Spleen (tissue), 11 donors: Measurements from ENCODE around the gene PRIM2. TPM values are rescaled to one million over a fixed set of nuclear protein-coding genes. Genes with fewer than 3 reads are reported as not detected.
"Not testable (repeated sequence)": the region's sequence is repeated elsewhere in the genome, so short reads cannot be mapped to it uniquely, and the experiment has no call there.

Source experiments
- DNase-seq: peaks from one replicate; pipeline ENCODE4 v3.0.0-alpha.2; 2020
- H3K27ac ChIP-seq, 8 donors: fragments of 200-600 bp; sonication (generic) in 7 of 8; 1 replicate in 4 of 8; 2 replicates in 4 of 8; pipeline versions ENCODE4 v1.5.0 to v1.8.0; 2016 to 2021; ENCODE audit warnings: inconsistent platforms in 4 of 8, mild to moderate bottlenecking in 4 of 8, moderate library complexity in 1 of 8
- H3K27me3 ChIP-seq, 7 donors: fragments of 200-600 bp; sonication (generic) in 6 of 7; replicated peaks in 1 of 7; 1 replicate in 4 of 7; 2 replicates in 3 of 7; pipeline versions ENCODE4 v1.5.0 to v1.8.0; 2016 to 2021; ENCODE audit warnings: inconsistent platforms in 3 of 7, mild to moderate bottlenecking in 1 of 7
- H3K36me3 ChIP-seq, 6 donors: fragments of 200-600 bp; sonication (generic) in 5 of 6; 1 replicate in 4 of 6; 2 replicates in 2 of 6; pipeline versions ENCODE4 v1.5.0 to v1.8.0; 2016 to 2021; ENCODE audit warnings: inconsistent platforms in 2 of 6
- H3K4me1 ChIP-seq, 6 donors: fragments of 200-600 bp; sonication (generic) in 5 of 6; 1 replicate in 3 of 6; 2 replicates in 3 of 6; pipeline versions ENCODE4 v1.5.0 to v1.8.0; 2016 to 2021; ENCODE audit warnings: inconsistent platforms in 3 of 6
- H3K4me3 ChIP-seq, 8 donors: fragments of 200-600 bp; sonication (generic) in 7 of 8; 1 replicate in 4 of 8; 2 replicates in 4 of 8; pipeline versions ENCODE4 v1.5.0 to v1.8.0; 2016 to 2021; ENCODE audit warnings: inconsistent platforms in 4 of 8, mild to moderate bottlenecking in 4 of 8, moderate library complexity in 2 of 8
- H3K9me3 ChIP-seq, 8 donors: fragments of 200-600 bp; sonication (generic) in 7 of 8; 1 replicate in 4 of 8; 2 replicates in 4 of 8; pipeline versions ENCODE4 v1.5.0 to v1.8.0; 2016 to 2021; ENCODE audit warnings: inconsistent platforms in 4 of 8
- WGBS, 5 donors: extraction: QIAGEN DNeasy Blood & Tissue Kit in 3 of 5; methylation state at CpG; one replicate each; pipeline versions ENCODE4 v1.1.5 to v1.1.7; 2013 to 2018; 5-methylcytosine and 5-hydroxymethylcytosine counted together
- intact Hi-C: fragments of 100-400 bp; cut with DNase I; formaldehyde crosslinking; loops from one replicate; pipeline ENCODE4 v1.15.0; 2023; ENCODE audit warnings: low total_unique reads
- polyA plus RNA-seq, 3 donors: library from polyadenylated mRNA; stranded (reverse); fragments of 200-250 nt; gene quantifications; one replicate each; pipeline ENCODE4 v1.2.1, GENCODE V29; 2013
- total RNA-seq, 7 donors: library from RNA; depleted of rRNA in 3 of 7; stranded (reverse); fragments of >200 nt in 3 of 7; fragmentation: NEBNext Ultra II Directional in 4 of 7; extraction: Animal tissue kit (Norgen Biotek cat#: 25700) in 4 of 7; gene quantifications; one replicate each; pipeline versions ENCODE4 v1.1.0 to v1.2.1, GENCODE V29; 2016 to 2021
- TF ChIP-seq, protein P1 (sequence below), 11 experiments: fragments of 200-600 bp in 7 of 11; fragments of 450-650 bp in 4 of 11; sonication (generic) in 4 of 11; IDR thresholded peaks in 8 of 11; conservative IDR thresholded peaks in 3 of 11; 1 replicate in 7 of 11; 2 replicates in 4 of 11; pipeline versions ENCODE4 v1.4.0 to v1.8.0; 2016 to 2021; ENCODE audit warnings: antibody characterized with exemption in 11 of 11, inconsistent platforms in 4 of 11, mild to moderate bottlenecking in 1 of 11
- donor health status: healthy with polysubstance abuse.
- donor health status: DM: no; HTN: no; CAD: no; lungs with moderate emphysema.
- donor health status: DM: no; HTN: no; CAD: no.
- donor health status: Bipolar disorder and iron deficiency.
- donor health status: healthy.
- donor health status: DM: no; HTN: no; CAD: no.
- donor health status: DM: yes; HTN: yes; CAD: no.

The PRIM2 gene
- total and polyA plus RNA-seq, 10 donors = 6.0 to 20.2 (median 13.9) TPM

GRCh38 chr6:57469072-57469471 lies 151.6 kb downstream of the PRIM2 start:
- H3K4me3 ChIP-seq = no peak overlapping the region
- no peaks in the 10 kb centered on the region for H3K4me1 ChIP-seq
- peaks cover 0 to 8% (median 2%) of the 10 kb centered on the region in 8 donors for H3K9me3 ChIP-seq
- TF ChIP-seq, protein P1, sequence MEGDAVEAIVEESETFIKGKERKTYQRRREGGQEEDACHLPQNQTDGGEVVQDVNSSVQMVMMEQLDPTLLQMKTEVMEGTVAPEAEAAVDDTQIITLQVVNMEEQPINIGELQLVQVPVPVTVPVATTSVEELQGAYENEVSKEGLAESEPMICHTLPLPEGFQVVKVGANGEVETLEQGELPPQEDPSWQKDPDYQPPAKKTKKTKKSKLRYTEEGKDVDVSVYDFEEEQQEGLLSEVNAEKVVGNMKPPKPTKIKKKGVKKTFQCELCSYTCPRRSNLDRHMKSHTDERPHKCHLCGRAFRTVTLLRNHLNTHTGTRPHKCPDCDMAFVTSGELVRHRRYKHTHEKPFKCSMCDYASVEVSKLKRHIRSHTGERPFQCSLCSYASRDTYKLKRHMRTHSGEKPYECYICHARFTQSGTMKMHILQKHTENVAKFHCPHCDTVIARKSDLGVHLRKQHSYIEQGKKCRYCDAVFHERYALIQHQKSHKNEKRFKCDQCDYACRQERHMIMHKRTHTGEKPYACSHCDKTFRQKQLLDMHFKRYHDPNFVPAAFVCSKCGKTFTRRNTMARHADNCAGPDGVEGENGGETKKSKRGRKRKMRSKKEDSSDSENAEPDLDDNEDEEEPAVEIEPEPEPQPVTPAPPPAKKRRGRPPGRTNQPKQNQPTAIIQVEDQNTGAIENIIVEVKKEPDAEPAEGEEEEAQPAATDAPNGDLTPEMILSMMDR (IDR thresholded peaks at IDR 0.05 in 8 of 11, conservative IDR thresholded peaks at IDR 0.05 in 3 of 11) = no peak
- no peaks in the 10 kb centered on the region for H3K36me3 ChIP-seq
- H3K27ac ChIP-seq = no peak overlapping the region
- DNase-seq = no peak
- 78 to 88% (median 84%) methylated on average over 3 of the region's 3 CpGs for WGBS, 5 donors
- intact Hi-C loops = no loop called here
- H3K27me3 ChIP-seq = no peaks in the 10 kb centered on the region

DNA sequence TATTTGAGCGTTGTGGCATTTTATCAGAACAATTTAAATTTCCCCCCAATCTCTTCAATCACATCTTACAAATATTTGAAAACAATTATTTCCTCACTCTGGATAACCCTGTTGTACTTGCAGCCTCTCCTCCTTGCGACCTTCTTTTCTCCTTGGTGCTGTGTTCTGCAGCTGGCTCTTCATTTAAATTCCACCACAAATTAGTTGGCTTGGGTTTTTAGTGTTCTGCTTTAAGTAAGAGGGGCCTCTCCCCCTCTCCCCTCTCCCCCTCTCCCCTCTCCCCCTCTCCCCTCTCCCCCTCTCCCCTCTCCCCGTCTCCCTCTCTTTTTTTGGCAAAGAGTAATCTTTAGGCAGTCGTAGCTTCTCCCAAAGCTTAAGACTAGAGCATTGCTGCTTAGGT lies 152.7 kb downstream of the PRIM2 start:
- H3K4me1 ChIP-seq, H3K36me3 ChIP-seq, H3K27ac ChIP-seq, H3K4me3 ChIP-seq, H3K9me3 ChIP-seq, intact Hi-C loops, H3K27me3 ChIP-seq, DNase-seq: not testable (repeated sequence)
- 86 to 98% (median 97%) methylated on average over 3 to 4 of the region's 4 CpGs for WGBS, 5 donors

GRCh38 chr6:57471314-57471864 lies 154.0 kb downstream of the PRIM2 start:
- intact Hi-C loops, H3K36me3 ChIP-seq, H3K27me3 ChIP-seq, H3K4me1 ChIP-seq, H3K9me3 ChIP-seq, H3K27ac ChIP-seq, DNase-seq, H3K4me3 ChIP-seq: not testable (repeated sequence)
- 76 to 90% (median 79%) methylated on average over 1 of the region's 1 CpG for WGBS, 5 donors

DNA sequence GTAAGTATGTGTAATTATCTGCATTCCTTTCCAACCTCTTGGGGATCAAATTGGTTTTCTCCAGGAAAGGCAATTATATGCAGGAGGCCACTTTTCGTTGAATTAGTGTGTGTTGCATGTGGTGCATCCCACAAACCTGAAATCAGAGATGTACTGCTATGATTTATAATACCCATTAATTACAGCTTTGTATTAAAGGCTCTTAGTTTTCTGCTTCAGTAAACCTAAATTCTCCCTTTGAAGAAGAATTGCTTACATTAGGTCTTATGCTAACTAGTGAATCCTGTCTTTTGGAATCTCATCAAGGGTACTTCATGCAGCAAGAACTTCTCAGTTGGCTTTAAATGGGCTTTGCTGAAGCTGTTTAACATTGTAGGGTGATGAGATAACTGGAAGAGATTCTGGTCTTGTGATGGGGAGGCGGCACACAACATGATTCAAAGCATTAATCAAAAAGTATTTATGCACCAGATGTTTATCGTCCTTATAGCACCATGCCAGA lies 155.5 kb downstream of the PRIM2 start:
- DNase-seq, H3K4me1 ChIP-seq, H3K9me3 ChIP-seq, intact Hi-C loops, H3K36me3 ChIP-seq, H3K4me3 ChIP-seq, H3K27me3 ChIP-seq, H3K27ac ChIP-seq: not testable (repeated sequence)
- 76 to 90% (median 84%) methylated on average over 3 of the region's 3 CpGs for WGBS, 5 donors

- DNase-seq, H3K4me1 ChIP-seq, H3K27ac ChIP-seq, H3K36me3 ChIP-seq, H3K4me3 ChIP-seq, H3K9me3 ChIP-seq, intact Hi-C loops, H3K27me3 ChIP-seq: not testable (repeated sequence)
- WGBS, 5 donors = 87 to 95% (median 90%) methylated on average over 6 of the region's 6 CpGs
These were observed 157.5 kb downstream of the PRIM2 start for GRCh38 chr6:57474862-57475475.

DNA sequence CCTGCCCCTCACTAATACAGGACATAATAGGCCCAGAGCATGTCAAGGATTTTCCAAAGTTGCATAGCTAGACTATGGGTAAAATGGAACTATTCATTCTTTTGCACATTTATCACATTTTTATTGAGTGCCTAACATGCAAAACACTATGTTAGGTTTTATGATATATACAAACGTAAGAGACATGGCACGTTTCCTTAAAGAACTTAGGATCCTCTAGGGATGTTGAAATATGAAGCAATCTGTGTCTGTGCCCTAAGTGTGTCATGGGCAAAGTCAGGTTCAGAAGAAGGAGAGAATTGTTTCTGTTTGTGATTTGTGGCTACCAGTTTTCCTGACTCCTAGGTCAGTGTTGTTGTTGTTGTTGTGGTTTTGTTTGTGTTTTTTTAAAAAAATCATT lies 158.2 kb downstream of the PRIM2 start:
- intact Hi-C loops, H3K4me1 ChIP-seq, H3K27me3 ChIP-seq, H3K4me3 ChIP-seq, H3K9me3 ChIP-seq, DNase-seq, H3K27ac ChIP-seq, H3K36me3 ChIP-seq: not testable (repeated sequence)
- 63 to 93% (median 85%) methylated on average over 2 of the region's 2 CpGs for WGBS, 5 donors

GRCh38 chr6:57480194-57480593 lies 162.8 kb downstream of the PRIM2 start:
- intact Hi-C loops, H3K9me3 ChIP-seq, H3K27ac ChIP-seq, H3K36me3 ChIP-seq, H3K4me3 ChIP-seq, H3K4me1 ChIP-seq, H3K27me3 ChIP-seq, DNase-seq: not testable (repeated sequence)

DNA sequence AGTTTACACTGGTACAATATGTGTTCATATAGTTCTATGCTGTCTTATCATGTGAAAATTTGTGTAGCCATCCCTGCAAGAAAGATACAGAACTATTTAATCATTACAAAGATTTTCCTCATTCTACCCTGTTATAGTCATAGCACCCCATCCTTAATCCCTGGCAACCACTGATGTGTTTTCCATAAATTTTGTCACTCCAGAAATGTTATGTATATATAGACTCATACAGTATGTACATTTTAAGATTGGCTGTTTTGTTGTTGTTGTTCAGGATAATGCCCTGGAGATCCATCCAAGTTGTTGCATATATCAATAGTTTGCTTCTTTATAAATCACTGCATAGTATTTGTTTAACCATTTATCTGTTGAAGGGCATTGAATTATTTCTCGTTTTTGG lies 163.7 kb downstream of the PRIM2 start:
- H3K4me3 ChIP-seq, DNase-seq, H3K36me3 ChIP-seq, H3K27ac ChIP-seq, H3K9me3 ChIP-seq, intact Hi-C loops, H3K27me3 ChIP-seq, H3K4me1 ChIP-seq: not testable (repeated sequence)
- 89 to 95% (median 92%) methylated on average over 1 of the region's 1 CpG for WGBS, 5 donors

GRCh38 chr6:57482471-57482870 lies 165.0 kb downstream of the PRIM2 start:
- H3K9me3 ChIP-seq, intact Hi-C loops, H3K4me3 ChIP-seq, H3K4me1 ChIP-seq, H3K36me3 ChIP-seq, H3K27ac ChIP-seq, H3K27me3 ChIP-seq, DNase-seq: not testable (repeated sequence)
- 62 to 72% (median 68%) methylated on average over 4 of the region's 4 CpGs for WGBS, 5 donors

DNA sequence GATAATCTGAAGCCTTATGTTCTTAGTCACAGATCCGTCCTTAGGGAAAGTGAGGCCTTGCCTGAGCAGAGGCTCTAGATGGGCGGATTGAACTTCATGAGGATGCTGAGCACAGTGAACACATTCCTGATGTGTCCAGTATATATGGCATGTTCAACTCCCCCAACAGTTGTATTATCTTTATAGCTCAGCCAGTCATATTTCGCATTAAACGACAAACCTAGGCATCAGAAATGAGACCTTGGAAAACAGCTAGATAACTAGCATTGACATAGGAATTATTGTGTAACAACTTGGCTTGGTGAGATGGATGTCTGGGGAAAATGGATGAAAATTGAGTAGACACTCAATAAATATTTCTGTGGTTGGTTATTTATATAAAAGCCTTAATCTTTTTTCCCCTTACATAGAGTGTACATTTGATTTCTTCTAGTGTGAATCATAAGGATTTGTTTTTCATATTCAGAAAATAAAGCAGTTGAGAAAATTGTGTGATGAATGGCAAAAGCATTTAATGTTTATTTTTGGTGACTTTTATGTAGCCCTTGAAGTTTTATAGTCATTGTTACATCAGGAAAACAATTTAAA lies 169.2 kb downstream of the PRIM2 start:
- intact Hi-C loops, H3K27me3 ChIP-seq, H3K4me3 ChIP-seq, H3K4me1 ChIP-seq, H3K36me3 ChIP-seq, H3K9me3 ChIP-seq, DNase-seq, H3K27ac ChIP-seq: not testable (repeated sequence)
- WGBS, 5 donors = 93 to 100% (median 97%) methylated on average over 4 of the region's 4 CpGs
